GM19025 (cell line): ENCODE data around the gene CCDC201.
"Not testable (repeated sequence)": the region's sequence is repeated elsewhere in the genome, so short reads cannot be mapped to it uniquely, and the experiment has no call there.

Source experiments
- ATAC-seq: cut with Tn5 transposase; IDR thresholded peaks from one replicate; pipeline ENCODE4 v1.9.1; 2021; ENCODE audit warnings: mild to moderate bottlenecking, low read depth, moderate library complexity; ENCODE audit not compliant: unreplicated experiment

The CCDC201 gene

DNA sequence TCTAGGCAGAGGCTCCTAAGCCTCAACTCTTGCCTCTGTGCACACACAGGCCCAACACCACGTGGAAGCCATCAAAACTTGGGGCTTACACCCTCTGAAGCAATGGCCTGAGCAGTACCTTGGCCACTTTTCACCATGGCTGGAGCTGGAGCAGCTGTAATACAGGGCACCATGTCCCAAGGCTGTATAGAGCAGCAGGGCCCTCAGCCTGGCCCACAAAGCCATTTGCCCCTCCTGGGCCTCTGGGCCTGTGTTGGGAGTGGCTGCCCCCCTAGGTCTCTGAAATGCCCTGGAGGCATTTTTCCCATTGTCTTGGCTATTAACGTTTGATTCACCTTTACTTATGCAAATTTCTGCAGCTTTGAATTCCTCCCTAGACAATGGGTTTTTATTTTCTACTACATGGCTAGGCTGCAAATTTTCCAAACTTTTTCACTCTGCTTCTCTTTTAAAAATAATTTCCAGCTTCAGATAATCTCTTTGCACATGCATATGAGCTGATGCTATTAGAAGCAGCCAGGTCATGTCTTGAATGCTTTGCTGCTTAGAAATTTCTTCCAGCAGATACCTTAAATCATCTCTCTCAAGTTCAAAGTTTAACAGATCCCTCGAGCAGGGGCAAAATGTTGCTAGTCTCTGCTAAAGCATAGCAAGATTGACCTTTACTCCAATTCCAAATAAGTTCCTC, 5.7 kb upstream of the CCDC201 start:
- no peak for ATAC-seq

DNA sequence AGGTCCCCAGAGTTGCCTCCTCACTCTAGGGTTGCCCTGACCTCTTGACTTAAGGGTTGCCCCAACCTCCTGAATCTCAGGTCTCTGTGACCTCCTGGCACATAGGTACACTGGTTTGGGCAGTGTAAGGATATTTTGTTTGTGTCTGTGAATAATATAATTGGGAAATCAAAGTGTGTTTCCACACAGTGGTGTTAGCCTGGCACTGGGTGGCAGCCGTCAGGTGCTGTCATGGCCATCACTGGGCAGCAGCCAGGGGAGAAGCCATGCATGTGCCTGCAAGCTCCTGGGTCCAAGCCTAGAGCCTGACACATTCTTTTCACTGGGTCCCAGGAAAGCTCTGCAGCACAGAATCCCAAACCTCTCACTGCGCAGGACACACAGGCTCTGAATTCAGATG, 3.6 kb upstream of the CCDC201 start:
- ATAC-seq, result no peak

- no peak for ATAC-seq
These were observed 1.7 kb upstream of the CCDC201 start for GRCh38 chr7:45874408-45875131.

- ATAC-seq, result no peak
These were observed 473 bp upstream of the CCDC201 start for GRCh38 chr7:45873355-45873754.

DNA sequence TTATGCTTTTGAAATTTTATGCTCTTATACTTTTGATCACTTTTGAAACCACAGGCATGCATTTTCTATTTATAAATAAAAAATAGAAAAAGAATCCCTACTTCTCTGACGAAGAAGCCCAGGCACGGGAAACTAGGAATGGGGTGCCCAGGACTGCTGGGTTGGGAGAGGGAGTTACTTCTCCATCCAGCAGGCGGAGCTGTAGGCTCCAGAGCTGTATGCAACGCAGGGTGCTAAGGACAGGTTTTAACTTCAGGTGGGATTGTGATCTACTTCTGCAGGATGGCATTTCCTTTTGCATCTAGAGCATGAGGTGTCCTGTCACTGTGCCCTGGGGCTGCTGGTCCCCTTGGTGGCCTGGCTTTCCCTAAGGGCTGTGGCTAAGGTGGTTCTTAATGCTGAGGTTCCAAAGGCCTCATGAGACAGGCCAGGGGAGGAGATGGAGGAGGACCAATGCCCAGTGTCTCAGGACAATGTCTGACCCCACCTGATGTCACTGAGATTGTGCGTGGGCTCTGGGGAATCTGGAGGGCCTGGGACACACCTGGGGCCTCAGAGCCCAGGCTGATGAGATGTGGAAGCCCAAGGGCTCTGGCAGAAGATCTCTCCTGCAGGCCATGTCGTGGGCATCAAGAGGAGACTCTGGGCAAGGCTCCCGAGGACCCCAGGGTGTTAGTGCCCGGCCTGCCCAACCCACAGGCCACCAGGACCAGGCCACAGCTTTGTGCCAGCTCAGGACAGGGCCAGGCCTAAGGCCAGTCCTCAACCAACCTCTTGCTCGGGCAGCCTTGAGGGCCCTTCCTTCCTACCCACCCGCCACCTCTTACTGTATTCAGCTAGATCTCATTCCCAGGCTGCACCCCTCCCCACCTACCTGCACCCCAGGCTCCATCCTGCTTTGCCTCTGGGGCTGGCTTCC, 507 bp downstream of the CCDC201 start:
- ATAC-seq, result no peak

GRCh38 chr7:45869426-45869825, 3.5 kb downstream of the CCDC201 start:
- ATAC-seq, result no peak

DNA sequence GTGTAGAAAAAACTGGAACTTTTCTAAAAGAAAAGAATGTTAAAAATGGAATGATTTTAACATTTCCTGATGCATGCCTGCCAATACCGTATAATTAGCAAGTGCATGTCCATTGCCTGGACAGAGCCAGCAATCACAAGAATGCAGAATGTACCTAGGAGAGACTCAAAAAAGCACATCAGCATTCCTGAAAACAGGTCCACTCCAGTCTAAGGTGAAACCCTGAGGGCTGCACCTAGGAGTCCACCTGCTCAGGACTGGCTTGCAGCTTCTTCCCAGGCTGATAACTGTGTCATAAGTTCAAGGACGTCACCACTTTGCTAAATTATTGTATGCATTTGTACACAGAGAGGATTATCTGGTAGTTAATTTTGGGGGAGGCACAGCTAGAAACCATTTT, 5.4 kb downstream of the CCDC201 start:
- no peak for ATAC-seq

- no peak for ATAC-seq
These were observed 7.1 kb downstream of the CCDC201 start for GRCh38 chr7:45865594-45866410.

- ATAC-seq, result no peak
These were observed 9.2 kb downstream of the CCDC201 start for GRCh38 chr7:45863715-45864114.

- ATAC-seq, result not testable (repeated sequence)
These were observed 16.0 kb downstream of the CCDC201 start for GRCh38 chr7:45856888-45857287.

DNA sequence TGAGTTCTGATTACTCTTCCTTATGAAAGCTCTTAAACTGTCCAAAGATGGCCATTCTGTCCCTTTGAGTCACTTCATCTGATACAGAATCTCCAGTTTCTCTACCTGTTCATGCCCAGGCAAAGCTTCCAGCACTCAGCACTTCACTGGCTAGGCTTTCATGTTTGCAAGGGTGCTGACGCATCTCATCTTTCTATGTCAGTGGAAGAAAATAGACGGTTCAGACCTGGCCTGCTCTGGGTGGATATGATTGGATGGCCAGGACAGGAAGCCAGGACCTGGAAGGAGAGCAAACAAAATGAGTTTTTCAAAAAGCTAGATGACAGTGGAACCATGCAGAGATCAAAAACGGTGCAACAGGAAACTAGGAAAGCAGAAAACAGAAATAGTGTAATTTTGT, 17.2 kb downstream of the CCDC201 start:
- not testable (repeated sequence) for ATAC-seq

DNA sequence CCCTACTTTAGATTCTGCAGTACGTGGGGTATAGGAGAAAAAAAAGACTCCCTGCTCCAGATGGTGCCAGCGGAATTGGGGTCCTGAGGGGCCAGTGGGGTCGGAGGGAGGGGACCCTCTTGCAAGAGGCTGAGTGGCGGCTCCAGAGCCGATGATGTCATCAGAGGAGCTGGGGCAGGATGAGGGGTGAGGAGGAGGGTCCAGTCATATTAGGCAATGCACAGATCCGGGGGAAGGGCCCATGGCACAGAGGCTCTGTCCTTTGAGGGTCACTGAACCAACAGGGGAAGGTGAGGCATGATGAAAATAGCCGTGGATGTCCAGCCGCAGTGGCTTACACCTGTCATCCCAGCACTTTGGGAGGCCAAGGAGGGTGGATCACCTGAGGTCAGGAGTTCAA, 19.4 kb downstream of the CCDC201 start:
- ATAC-seq, result not testable (repeated sequence)

GRCh38 chr7:45852984-45853383, 19.9 kb downstream of the CCDC201 start:
- ATAC-seq, result not testable (repeated sequence)

DNA sequence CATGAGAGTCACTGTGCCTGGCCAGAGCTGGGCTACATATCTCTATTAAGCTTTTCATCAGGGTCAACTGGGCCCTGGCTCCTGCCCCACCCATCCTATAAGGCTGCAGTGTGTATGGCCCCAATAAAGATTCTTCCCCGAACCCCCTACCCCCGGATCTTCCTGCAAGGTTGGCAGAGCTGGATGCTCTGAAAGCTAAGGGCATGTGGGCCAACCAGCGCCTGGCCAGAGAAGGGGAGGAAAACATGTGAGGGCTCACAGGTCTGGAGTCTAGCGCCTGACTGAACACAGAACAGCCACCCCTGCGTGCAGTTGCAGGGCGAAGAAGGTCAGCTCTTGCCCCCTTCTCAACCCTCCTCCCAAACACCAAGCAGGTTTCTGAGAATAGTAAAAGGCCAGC, 24.1 kb downstream of the CCDC201 start:
- not testable (repeated sequence) for ATAC-seq

DNA sequence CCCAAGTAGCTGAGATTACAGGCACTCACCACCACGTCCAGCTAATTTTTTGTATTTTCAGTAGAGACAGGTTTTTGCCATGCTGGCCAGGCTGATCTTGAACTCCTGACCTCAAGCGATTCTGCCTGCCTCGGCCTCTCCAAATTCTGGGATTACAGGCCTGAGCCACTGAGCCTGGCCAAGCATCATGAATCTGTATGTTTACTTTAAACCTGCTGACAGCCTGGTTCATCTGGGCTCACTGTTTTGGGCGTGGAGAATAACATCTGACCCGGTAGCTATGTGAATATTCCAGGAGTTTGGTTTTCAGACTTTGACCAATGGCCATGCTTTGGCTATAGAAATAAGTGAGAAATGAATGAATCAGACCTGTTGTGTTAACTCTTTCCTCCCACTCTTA, 26.3 kb downstream of the CCDC201 start:
- ATAC-seq, result not testable (repeated sequence)

- ATAC-seq, result not testable (repeated sequence)
These were observed 30.8 kb downstream of the CCDC201 start for GRCh38 chr7:45841926-45842717.

DNA sequence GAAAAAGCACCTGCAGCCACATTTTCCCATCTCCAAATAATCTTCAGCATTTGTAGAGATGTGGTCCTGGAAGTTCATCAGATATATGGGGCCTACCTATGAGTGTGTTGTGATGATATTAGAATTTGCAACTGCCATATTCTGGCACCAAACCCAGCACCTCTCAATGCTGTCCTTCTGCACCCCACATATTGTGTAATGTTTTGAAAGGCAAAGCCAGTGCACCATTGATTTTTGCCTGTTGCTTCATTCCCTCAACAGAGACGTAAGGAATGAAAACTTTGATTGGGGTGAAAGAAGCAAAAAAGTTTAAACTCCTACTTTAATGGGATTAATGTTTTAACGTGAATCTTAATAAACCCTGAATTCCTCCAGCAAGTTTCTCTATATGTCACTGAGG, 34.0 kb downstream of the CCDC201 start:
- ATAC-seq, result not testable (repeated sequence)

DNA sequence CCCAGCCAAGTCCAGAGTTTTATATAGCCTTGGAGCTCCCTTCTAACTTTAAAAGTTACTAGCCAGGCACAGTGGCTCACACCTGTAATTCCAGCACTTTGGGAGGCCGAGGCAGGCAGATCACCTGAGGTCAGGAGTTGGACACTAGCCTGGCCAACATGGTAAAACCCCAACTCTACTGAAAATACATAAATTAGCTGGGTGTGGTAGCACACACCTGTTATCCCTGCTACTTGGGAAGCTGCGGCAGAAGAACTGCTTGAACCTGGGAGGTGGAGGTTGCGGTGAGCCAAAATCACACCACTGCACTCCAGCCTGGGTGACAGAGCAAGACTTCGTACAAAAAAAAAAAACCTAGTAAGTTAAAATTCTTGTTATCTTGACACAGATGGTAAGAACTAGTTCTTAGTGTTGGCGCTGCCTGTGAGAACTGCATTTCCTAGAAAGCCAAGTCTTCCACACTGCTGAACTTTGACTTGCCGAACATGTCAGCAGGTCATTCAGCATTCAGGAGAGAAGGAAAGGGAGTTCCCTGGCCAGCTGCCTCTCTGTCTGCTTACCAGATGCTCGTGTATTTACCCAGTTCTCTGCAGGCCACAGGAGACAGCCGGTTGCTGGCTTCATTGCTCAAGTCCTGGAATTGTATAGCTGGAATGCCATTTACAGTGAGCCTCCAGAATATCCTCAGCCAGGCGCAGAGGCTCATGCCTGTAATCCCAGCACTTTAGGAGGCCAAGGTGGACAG, 40.3 kb downstream of the CCDC201 start:
- not testable (repeated sequence) for ATAC-seq

DNA sequence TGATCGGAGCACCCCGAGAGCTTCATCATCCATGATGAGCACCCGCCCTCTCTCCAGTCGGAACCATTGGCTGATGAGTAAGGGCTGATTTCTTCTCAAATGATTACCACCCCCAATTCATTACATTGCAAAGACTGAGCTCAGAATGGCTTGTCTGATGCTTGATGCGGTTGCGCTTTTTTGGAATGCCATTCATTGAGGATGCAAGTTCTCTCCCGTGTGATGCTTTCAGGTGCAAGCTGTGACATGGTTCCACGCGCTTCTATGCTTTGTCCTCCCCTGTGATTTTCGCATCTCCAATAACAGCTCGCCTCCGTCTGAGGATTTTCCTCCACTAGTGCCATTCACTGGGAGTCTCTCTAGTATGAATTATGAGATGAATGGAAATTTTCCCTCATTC, 43.0 kb downstream of the CCDC201 start:
- ATAC-seq, result not testable (repeated sequence)
